ENCODE data around the gene VN1R2.

GRCh38 chr19:53275480-53275879 lies 17.4 kb downstream of the VN1R2 start:
- TF ChIP-seq TAF1 (IDR thresholded peaks at IDR 0.05; ENCODE audit: low read depth, low read length): no peak
- TF ChIP-seq POLR2A (IDR thresholded peaks at IDR 0.05; ENCODE audit: low read depth, low read length): no peak
- TF ChIP-seq POLR2AphosphoS5 (IDR thresholded peaks at IDR 0.05; ENCODE audit: low read depth, low read length): no peak
- TF ChIP-seq PAX5 (IDR thresholded peaks at IDR 0.05; ENCODE audit: insufficient read depth, low read length, severe bottlenecking): no peak
